PC-9 (cell line): Measurements from ENCODE around the gene PTPN14. TPM values are rescaled to one million over a fixed set of nuclear protein-coding genes. Genes with fewer than 3 reads are reported as not detected.

Experiments used
- BruUV-seq: library from RNA; stranded (reverse); fragments of 400-500 nt; replicated peaks from 2 replicates; lab custom pipeline; 2021; lab: Mats Ljungman, UMichigan
- CTCF ChIA-PET: fragments of 300-600 bp; sonication (Branson Sonifier 250); formaldehyde crosslinking; loops from one replicate; lab custom pipeline; 2022; ENCODE audit warnings: antibody characterized with exemption; lab: Charles Lee
- POLR2A ChIA-PET: fragments of 300-600 bp; sonication (Branson Sonifier 250); formaldehyde crosslinking; loops from one replicate; lab custom pipeline; 2022; ENCODE audit warnings: antibody characterized with exemption; ENCODE audit not compliant: unreplicated experiment; lab: Charles Lee
- DNase-seq, 2 experiments: peaks; one replicate each; pipeline versions ENCODE4 v3.0.0 to v3.0.0-alpha.2; 2015 to 2022; ENCODE audit warnings: mixed read lengths in 1 of 2
- H2AFZ ChIP-seq: fragments of 200-600 bp; sonication (generic); 2 replicates; pipeline ENCODE4 v1.8.1; 2017; ENCODE audit warnings: antibody characterized with exemption
- H3F3A ChIP-seq: fragments of 200-600 bp; sonication (generic); 2 replicates; pipeline ENCODE4 v1.8.1; 2017; ENCODE audit warnings: antibody characterized with exemption, mild to moderate bottlenecking, low read depth; ENCODE audit not compliant: insufficient read depth
- H3K27ac ChIP-seq: fragments of 200-600 bp; sonication (generic); 2 replicates; pipeline ENCODE4 v1.6.1; 2016; ENCODE audit warnings: mixed run types
- H3K27me3 ChIP-seq: fragments of 200-600 bp; sonication (generic); 2 replicates; pipeline ENCODE4 v1.6.1; 2016; ENCODE audit warnings: low read depth, mixed run types; ENCODE audit not compliant: insufficient read depth
- H3K36me3 ChIP-seq: fragments of 200-600 bp; sonication (generic); 2 replicates; pipeline ENCODE4 v1.6.1; 2016; ENCODE audit warnings: low read depth, mixed run types
- H3K4me1 ChIP-seq: fragments of 200-600 bp; sonication (generic); replicated peaks from 2 replicates; pipeline ENCODE4 v1.6.1; 2016; ENCODE audit warnings: mixed run types; ENCODE audit not compliant: insufficient read depth
- H3K4me2 ChIP-seq: fragments of 200-600 bp; sonication (generic); 2 replicates; pipeline ENCODE4 v1.6.1; 2017; ENCODE audit warnings: mixed run types
- H3K4me3 ChIP-seq: fragments of 200-600 bp; sonication (generic); 2 replicates; pipeline ENCODE4 v1.6.1; 2016; ENCODE audit warnings: mixed run types
- H3K79me2 ChIP-seq: fragments of 200-600 bp; sonication (generic); 2 replicates; pipeline ENCODE4 v1.6.1; 2017; ENCODE audit warnings: low read depth, mixed run types
- H3K9me2 ChIP-seq: fragments of 200-600 bp; sonication (generic); 2 replicates; pipeline ENCODE4 v1.8.1; 2017; ENCODE audit warnings: mild to moderate bottlenecking; ENCODE audit not compliant: insufficient read depth
- H3K9me3 ChIP-seq: fragments of 200-600 bp; sonication (generic); 2 replicates; pipeline ENCODE4 v1.8.1; 2016; ENCODE audit warnings: low read depth; ENCODE audit not compliant: insufficient read depth
- H4K20me1 ChIP-seq: fragments of 200-600 bp; sonication (generic); 2 replicates; pipeline ENCODE4 v1.8.1; 2017; ENCODE audit not compliant: insufficient read depth
- CTCF ChIP-seq: fragments of 200-600 bp; sonication (generic); conservative IDR thresholded peaks from 2 replicates; pipeline ENCODE4 v1.6.1; 2017; ENCODE audit warnings: mixed run types, antibody characterized with exemption, mild to moderate bottlenecking, moderate library complexity
- EZH2 ChIP-seq: fragments of 200-600 bp; sonication (generic); IDR thresholded peaks from 2 replicates; pipeline ENCODE4 v1.8.0; 2017; ENCODE audit warnings: antibody characterized with exemption, low read depth
- intact Hi-C: fragments of 100-400 bp; cut with micrococcal nuclease; formaldehyde crosslinking; loops from one replicate; pipeline ENCODE4 v1.10.0; 2022; ENCODE audit not compliant: unreplicated experiment
- total RNA-seq: library from RNA; stranded (reverse); gene quantifications from 2 replicates; pipeline ENCODE4 v1.2.3, GENCODE V29; 2021

The PTPN14 gene
- total RNA-seq, 1 experiment from 2014 or later: 78.9 TPM

DNA sequence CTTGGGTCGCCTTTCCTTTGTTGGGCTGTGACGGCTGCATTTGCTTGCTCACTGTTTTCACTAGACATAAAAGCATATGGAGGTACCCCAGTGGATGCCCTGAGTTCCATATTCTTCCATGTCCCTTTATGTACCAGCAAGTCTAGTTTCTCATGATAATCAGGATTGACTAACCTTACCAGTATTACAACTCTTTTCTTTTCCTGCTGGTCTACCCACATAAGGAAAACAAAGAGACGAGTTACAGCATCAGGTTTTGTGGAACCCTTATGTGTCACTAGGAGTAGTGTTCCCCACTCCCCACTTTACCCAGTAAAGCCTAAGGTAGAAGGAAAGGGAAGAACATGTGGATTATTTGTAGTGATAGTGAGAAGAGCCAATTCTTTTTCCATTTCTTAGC lies 35.2 kb upstream of the PTPN14 start:
- no peaks in the 10 kb centered on the region for H4K20me1 ChIP-seq
- H3K4me1 ChIP-seq: peaks cover 19% of the 10 kb centered on the region
- BruUV-seq: no TSS peak
- intact Hi-C loops: loop anchor here (5.0 to 10.0 kb wide), 2 partner anchors 112 to 369 kb away; no protein-coding TSS in a partner anchor
- no peak overlapping the region for H2AFZ ChIP-seq
- H3K4me2 ChIP-seq: no peak overlapping the region
- H3K27ac ChIP-seq: no peak overlapping the region
- POLR2A ChIA-PET: interaction anchor here (0.7 kb wide), 1 partner anchor 97 kb away, joined by 3 read pairs; no protein-coding TSS in a partner anchor
- CTCF ChIA-PET: interaction anchor here (2.8 kb wide), 1 partner anchor 254 kb away, joined by 18 read pairs; no protein-coding TSS in a partner anchor
- H3K4me3 ChIP-seq: no peak overlapping the region
- H3K79me2 ChIP-seq: no peaks in the 10 kb centered on the region
- H3K9me3 ChIP-seq: no peaks in the 10 kb centered on the region
- TF ChIP-seq EZH2 (no peak), CTCF (no peak)
- H3K27me3 ChIP-seq: no peaks in the 10 kb centered on the region
- H3F3A ChIP-seq: 0 out of 2 replicates have a peak, but pooled peaks cover 5% of the 10 kb centered on the region
- DNase-seq: no peak
- H3K9me2 ChIP-seq: no peaks in the 10 kb centered on the region
- H3K36me3 ChIP-seq: no peaks in the 10 kb centered on the region

DNA sequence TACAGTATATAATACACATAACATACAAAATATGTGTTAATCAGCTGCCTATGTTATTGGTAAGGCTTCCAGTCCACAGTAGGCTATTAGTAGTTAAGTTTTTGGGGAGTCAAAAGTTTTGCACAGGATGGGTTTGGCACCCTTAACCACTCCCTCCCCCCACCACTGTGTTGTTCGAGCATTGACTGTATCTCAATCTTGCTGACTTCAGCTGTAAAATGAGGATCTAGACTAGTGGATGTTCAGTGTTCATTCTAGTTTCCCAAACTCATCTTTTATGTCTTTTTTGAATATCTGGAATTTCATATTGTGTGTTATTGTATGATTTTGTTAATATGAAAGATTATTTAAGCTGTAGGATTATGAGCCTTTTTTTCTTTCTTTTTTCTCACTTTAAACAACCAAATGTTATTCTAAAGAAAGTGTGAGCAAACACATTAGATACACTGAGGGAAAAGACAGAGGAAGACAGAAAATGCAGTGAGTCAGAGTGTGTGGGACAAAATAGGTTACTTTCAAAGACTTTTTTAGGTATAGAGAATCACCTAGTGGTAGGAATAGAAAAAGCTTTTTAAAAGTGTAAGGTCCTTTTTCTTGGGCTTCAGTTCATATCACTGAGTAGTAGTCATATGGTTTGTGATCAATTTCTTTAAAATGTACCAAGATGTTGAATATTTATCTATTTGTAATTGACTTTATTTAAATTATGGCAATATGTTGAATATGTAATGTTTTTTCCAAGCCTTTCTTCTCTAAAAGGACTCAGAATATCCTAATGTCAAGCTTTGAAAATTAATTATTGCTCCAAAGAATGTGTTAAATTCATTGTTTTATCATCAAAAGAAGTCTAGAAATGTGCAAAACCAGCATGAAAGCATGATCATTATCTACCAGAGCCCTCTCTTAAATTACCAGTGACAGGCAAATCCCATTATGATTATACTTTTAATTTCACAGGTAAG lies 33.7 kb upstream of the PTPN14 start:
- BruUV-seq: no TSS peak
- no peak for TF ChIP-seq EZH2
- TF ChIP-seq CTCF: peak; percentile 86
- POLR2A ChIA-PET: interaction anchor here (0.6 kb wide), 2 partner anchors 33 to 34 kb away, joined by 3 to 12 read pairs; partner anchors contain the start of gene PTPN14
- H2AFZ ChIP-seq: no peak overlapping the region
- H3K79me2 ChIP-seq: no peaks in the 10 kb centered on the region
- H3K4me2 ChIP-seq: no peak overlapping the region
- H3K27me3 ChIP-seq: no peaks in the 10 kb centered on the region
- peak in 1 of 2 experiments; percentile 73 for DNase-seq
- H3K9me3 ChIP-seq: no peaks in the 10 kb centered on the region
- CTCF ChIA-PET: interaction anchor here (0.7 to 2.8 kb wide), 2 partner anchors 151 to 253 kb away, joined by 3 to 18 read pairs; no protein-coding TSS in a partner anchor
- H4K20me1 ChIP-seq: no peaks in the 10 kb centered on the region
- H3F3A ChIP-seq: 0 out of 2 replicates have a peak, but pooled peaks cover 5% of the 10 kb centered on the region
- no peak overlapping the region for H3K27ac ChIP-seq
- H3K4me3 ChIP-seq: no peak overlapping the region
- peaks cover 30% of the 10 kb centered on the region for H3K4me1 ChIP-seq
- H3K9me2 ChIP-seq: no peaks in the 10 kb centered on the region
- intact Hi-C loops: loop anchor here (1.0 to 10.0 kb wide), 8 partner anchors 33 to 368 kb away; no protein-coding TSS in a partner anchor
- no peaks in the 10 kb centered on the region for H3K36me3 ChIP-seq

DNA sequence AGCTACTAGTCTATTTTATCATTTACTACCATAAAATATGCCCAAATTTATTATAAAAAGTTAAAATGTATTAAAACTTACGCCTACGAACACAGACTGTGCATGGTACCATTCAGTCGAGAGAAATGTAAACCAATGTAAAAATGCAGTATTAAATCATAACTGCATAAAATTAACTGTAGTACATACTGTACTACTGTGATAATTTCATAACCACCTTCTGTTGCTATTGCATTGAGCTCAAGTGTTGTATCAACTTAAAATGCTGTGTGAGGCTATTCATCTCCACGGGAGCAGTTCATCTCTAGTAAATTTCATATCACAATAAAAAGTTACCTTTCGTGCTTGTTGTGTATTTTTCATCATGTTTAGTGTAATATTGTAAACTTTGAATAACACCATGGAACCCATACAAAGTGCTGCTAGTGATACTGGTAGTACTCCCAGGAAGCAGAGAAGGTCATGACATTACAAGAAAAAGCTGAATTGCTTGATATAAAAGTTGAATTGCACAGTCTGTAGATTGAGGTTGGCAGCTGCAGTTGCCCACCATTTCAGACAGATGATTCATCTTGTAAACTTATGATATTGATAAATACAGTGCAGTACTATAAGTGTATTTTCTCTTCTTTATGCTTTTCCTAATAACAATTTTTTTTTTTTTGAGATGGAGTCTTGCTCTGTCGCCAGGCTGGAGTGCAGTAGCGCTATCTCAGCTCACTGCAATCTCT lies 32.6 kb upstream of the PTPN14 start:
- Histone ChIP-seq H3K4me3 (no peak overlapping the region), H3K27ac (no peak overlapping the region), H2AFZ (no peak overlapping the region), H3F3A (0 out of 2 replicates have a peak, but pooled peaks cover 5% of the 10 kb centered on the region), H3K36me3 (no peaks in the 10 kb centered on the region), H3K79me2 (no peaks in the 10 kb centered on the region), H3K4me1 (peaks cover 30% of the 10 kb centered on the region), H3K4me2 (no peak overlapping the region), H3K27me3 (no peaks in the 10 kb centered on the region), H3K9me2 (no peaks in the 10 kb centered on the region), H3K9me3 (no peaks in the 10 kb centered on the region), H4K20me1 (no peaks in the 10 kb centered on the region)
- ChIA-PET CTCF (interaction anchor here (2.8 kb wide), 1 partner anchor 252 kb away, joined by 18 read pairs; no protein-coding TSS in a partner anchor), POLR2A (interaction anchor here (0.6 kb wide), 3 partner anchors 31 to 234 kb away, joined by 6 to 12 read pairs (median 6); partner anchors contain the start of gene PTPN14)
- intact Hi-C loops: loop anchor here (2.0 to 10.0 kb wide), 2 partner anchors 59 to 109 kb away; no protein-coding TSS in a partner anchor
- DNase-seq: no peak
- TF ChIP-seq CTCF: no peak
- TF ChIP-seq EZH2: no peak
- BruUV-seq: no TSS peak
